ENCODE results near the gene WDR72. TPM values are rescaled to one million over a fixed set of nuclear protein-coding genes. Genes with fewer than 3 reads are reported as not detected.

Gene WDR72
- total and polyA plus RNA-seq, 7 donors = not detected

DNA sequence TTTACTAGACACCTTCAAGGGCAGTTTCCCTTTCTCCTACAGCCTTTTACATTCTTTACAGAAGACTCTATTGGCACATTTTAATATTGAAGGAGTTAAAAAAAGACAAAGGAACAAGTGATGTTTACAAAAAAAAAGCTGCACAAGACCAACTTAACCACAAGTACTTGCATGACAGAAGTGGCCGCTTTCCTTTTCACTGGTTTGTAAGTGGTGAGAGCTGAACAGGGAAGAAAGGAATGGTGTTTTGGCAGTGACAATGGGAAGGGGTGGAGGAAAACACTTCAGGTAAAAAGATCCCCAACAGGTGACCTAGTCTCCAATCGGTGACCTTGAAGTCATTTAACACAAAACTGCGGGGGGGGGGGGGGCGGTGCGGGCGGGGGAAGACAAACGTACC lies 1.1 kb downstream of the WDR72 start:
- DNase-seq (no peak), ATAC-seq (no peak)
- H3K4me1 ChIP-seq = no peaks in the 10 kb centered on the region
- 18 to 28% (median 23%) methylated on average over 6 to 7 of the region's 7 CpGs for WGBS, 3 donors
- no peaks in the 10 kb centered on the region for H3K36me3 ChIP-seq (ENCODE audit: insufficient read depth in 1 of 2, low read depth in 1 of 2)
- H3K27ac ChIP-seq = no peak overlapping the region
- H3K4me3 ChIP-seq = no peak overlapping the region
- H3K9me3 ChIP-seq = no peaks in the 10 kb centered on the region
- TF ChIP-seq, protein P1, sequence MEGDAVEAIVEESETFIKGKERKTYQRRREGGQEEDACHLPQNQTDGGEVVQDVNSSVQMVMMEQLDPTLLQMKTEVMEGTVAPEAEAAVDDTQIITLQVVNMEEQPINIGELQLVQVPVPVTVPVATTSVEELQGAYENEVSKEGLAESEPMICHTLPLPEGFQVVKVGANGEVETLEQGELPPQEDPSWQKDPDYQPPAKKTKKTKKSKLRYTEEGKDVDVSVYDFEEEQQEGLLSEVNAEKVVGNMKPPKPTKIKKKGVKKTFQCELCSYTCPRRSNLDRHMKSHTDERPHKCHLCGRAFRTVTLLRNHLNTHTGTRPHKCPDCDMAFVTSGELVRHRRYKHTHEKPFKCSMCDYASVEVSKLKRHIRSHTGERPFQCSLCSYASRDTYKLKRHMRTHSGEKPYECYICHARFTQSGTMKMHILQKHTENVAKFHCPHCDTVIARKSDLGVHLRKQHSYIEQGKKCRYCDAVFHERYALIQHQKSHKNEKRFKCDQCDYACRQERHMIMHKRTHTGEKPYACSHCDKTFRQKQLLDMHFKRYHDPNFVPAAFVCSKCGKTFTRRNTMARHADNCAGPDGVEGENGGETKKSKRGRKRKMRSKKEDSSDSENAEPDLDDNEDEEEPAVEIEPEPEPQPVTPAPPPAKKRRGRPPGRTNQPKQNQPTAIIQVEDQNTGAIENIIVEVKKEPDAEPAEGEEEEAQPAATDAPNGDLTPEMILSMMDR (IDR thresholded peaks at IDR 0.05) = no peak
- intact Hi-C loops (cut with DNase I) = no loop called here
- peaks cover 0 to 33% (median 3%) of the 10 kb centered on the region in 3 donors for H3K27me3 ChIP-seq (ENCODE audit: insufficient read depth in 3 of 3, low read length in 2 of 3)

DNA sequence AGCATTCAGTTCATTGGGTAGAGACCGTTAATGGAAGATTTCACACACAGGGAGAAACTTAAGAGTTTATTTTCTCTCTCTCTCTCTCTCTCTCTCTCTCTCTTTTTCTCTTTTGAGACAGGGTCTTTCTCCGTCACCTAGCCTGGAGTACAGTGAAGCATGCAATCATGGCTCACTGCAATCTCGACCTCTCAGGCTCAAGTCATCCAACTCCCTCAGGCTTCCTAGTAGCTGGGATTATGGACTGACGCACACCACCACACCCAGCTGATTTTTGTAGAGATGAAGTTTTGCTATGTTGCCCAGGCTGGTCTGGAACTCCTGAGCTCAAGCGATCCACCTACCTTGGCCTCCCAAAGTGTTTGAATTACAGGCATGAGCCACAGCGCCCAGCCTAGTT lies 1.6 kb downstream of the WDR72 start:
- Histone ChIP-seq H3K36me3 (ENCODE audit: insufficient read depth in 1 of 2, low read depth in 1 of 2) (no peaks in the 10 kb centered on the region), H3K9me3 (no peaks in the 10 kb centered on the region), H3K4me1 (no peaks in the 10 kb centered on the region), H3K27ac (no peak overlapping the region), H3K27me3 (ENCODE audit: insufficient read depth in 3 of 3, low read length in 2 of 3) (peaks cover 0 to 30% (median 3%) of the 10 kb centered on the region in 3 donors), H3K4me3 (no peak overlapping the region)
- TF ChIP-seq, protein P1 (IDR thresholded peaks at IDR 0.05) = no peak
- DNase-seq = no peak
- ATAC-seq = no peak
- intact Hi-C loops (cut with DNase I) = no loop called here
- 76 to 82% (median 79%) methylated on average over 6 of the region's 6 CpGs for WGBS, 3 donors

DNA sequence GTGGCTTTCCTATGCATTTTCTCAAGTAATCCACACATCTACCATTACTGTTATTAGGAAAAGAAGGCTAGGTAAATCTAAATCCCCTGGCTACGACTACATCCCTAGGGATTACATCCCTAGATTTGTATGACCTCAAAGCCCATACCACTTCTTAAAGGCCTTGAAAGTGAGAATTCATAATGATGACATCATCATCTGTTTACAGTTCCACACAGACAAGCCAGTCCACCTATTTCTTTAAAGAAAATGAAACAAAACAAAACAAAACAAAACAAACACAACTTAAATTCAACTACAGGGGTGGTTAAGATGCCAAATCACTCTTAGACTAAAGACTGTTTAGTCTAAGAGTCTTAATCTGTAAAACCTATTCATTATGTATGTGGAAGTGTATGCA lies 5.7 kb downstream of the WDR72 start:
- ATAC-seq (no peak), DNase-seq (no peak)
- TF ChIP-seq, protein P1 (IDR thresholded peaks at IDR 0.05) = no peak
- Histone ChIP-seq H3K4me3 (no peak overlapping the region), H3K9me3 (no peaks in the 10 kb centered on the region), H3K27ac (no peak overlapping the region), H3K4me1 (no peaks in the 10 kb centered on the region), H3K27me3 (ENCODE audit: insufficient read depth in 3 of 3, low read length in 2 of 3) (peaks cover 0 to 2% (median 0%) of the 10 kb centered on the region in 3 donors), H3K36me3 (ENCODE audit: insufficient read depth in 1 of 2, low read depth in 1 of 2) (no peaks in the 10 kb centered on the region)
- intact Hi-C loops (cut with DNase I) = no loop called here
- 46 to 61% (median 54%) methylated on average over 1 of the region's 1 CpG for WGBS, 3 donors

DNA sequence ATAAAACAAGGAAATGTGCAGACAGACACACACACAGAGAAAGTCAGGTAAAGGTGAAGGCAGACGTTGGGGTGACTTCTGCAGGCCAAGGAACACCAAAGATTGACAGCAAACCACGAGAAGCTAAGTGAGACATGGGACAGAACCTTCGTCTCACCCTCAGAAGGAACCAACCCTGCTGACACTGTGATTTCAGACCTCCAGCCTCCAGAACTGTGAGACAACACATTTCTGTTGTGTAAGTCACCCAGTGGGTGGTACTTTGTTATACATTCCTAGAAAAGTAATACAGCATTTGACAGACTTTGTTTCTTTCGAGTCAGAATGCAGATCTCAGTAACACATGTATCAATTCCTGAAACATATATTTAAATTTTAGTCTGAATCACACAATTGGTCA lies 7.1 kb downstream of the WDR72 start:
- H3K36me3 ChIP-seq (ENCODE audit: insufficient read depth in 1 of 2, low read depth in 1 of 2) = no peaks in the 10 kb centered on the region
- DNase-seq (no peak), ATAC-seq (no peak)
- H3K4me3 ChIP-seq = no peak overlapping the region
- no peaks in the 10 kb centered on the region for H3K4me1 ChIP-seq
- H3K27ac ChIP-seq = no peak overlapping the region
- WGBS, 3 donors = 63 to 72% (median 67%) methylated on average over 4 of the region's 4 CpGs
- H3K9me3 ChIP-seq = no peaks in the 10 kb centered on the region
- intact Hi-C loops (cut with DNase I) = no loop called here
- TF ChIP-seq, protein P1 (IDR thresholded peaks at IDR 0.05) = no peak
- no peaks in the 10 kb centered on the region for H3K27me3 ChIP-seq (ENCODE audit: insufficient read depth in 3 of 3, low read length in 2 of 3)

DNA sequence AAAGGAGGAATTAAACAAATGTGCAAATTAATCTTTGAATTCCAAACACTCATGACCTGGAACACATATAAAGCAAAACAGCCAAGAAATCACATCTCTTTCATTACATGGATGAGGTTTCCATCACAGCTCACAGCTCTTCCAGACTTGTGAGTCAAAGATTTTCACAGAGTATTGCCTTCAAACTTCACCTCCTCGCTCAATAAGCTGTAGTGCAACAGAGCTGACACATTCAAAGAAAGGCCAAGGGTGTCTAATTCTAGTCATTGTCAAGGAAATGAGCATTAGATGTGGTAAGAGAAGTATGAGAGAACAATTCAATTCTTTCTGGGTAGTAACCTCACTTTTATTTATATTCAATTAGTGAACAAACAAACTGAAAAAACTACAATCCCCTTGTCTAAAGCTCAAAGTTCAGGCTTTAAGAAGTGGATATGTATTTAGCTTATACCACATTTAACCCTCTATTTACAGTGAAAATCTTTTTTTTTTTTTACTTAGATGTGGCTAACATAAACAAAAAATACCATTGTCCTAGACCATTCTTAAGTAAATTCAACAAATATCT lies 11.9 kb downstream of the WDR72 start:
- DNase-seq (no peak), ATAC-seq (no peak)
- Histone ChIP-seq H3K4me1 (no peaks in the 10 kb centered on the region), H3K27me3 (ENCODE audit: insufficient read depth in 3 of 3, low read length in 2 of 3) (no peaks in the 10 kb centered on the region), H3K9me3 (no peaks in the 10 kb centered on the region), H3K36me3 (ENCODE audit: insufficient read depth in 1 of 2, low read depth in 1 of 2) (no peaks in the 10 kb centered on the region), H3K27ac (no peak overlapping the region), H3K4me3 (no peak overlapping the region)
- WGBS, 3 donors = 52 to 58% (median 53%) methylated on average over 1 of the region's 1 CpG
- TF ChIP-seq, protein P1 (IDR thresholded peaks at IDR 0.05) = no peak
- intact Hi-C loops (cut with DNase I) = no loop called here
